CD4-positive, alpha-beta T cell treated with Interleukin-4 for 1 hour (primary cell): ENCODE results near the gene SPC25.
A peak's percentile ranks its signal among the peaks of the same experiment; 100 is the strongest.
"Not testable (repeated sequence)": the region's sequence is repeated elsewhere in the genome, so short reads cannot be mapped to it uniquely, and the experiment has no call there.

Experiments
- DNase-seq, 2 donors: peaks; one replicate each; pipeline ENCODE4 v3.0.0-alpha.2; 2020 to 2022

The SPC25 gene

GRCh38 chr2:168890006-168890782 is at the start of gene SPC25:
SPC25 (minus strand) TSS chr2:168890430; CDS start chr2:168889519, 911 bp downstream.
- peak; percentile 89 to 93 for DNase-seq

GRCh38 chr2:168939918-168940317 is 49.7 kb upstream of the SPC25 start:
- no peak for DNase-seq

GRCh38 chr2:168939061-168939460 is 48.8 kb upstream of the SPC25 start:
- no peak for DNase-seq

- no peak for DNase-seq
Observed at GRCh38 chr2:168935810-168936581, 45.8 kb upstream of the SPC25 start.

GRCh38 chr2:168934826-168935225 is 44.6 kb upstream of the SPC25 start:
- no peak for DNase-seq

DNA sequence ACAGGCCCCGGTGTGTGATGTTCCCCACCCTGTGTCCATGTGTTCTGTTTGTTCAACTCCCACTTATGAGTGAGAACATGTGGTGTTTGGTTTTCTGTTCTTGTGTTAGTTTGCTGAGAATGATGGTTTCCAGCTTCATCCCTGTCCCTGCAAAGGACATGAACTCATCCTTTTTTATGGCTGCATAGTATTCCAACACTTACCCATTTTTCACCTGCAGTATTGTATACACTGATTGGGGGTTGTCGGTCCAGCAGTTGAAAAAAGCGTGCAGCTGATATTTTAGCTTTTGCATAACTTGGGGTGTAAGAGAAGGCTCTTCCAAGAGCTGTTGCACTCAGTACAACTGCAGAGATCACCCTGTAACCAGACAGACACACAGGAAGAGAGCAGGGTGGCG is 41.9 kb upstream of the SPC25 start:
- DNase-seq, result not testable (repeated sequence)

DNA sequence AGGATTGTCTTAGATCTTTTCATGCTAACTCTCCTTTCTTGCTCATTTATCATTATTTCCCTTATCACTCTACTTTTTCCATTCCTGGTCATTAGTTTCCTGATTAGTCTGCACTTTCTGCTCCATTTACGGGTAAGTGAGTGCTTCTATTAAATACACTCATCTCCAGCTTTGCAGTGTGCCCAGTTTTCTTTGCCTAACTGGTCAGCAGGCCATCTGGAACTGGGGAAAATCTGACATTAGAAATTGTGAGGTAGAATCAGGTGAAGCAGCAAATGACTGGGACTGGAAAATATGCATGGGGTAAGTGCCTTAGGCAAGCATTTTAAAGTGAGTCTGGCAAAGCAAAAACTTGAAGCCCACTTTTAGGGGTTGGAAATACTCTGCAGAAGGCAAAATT is 40.0 kb upstream of the SPC25 start:
- DNase-seq, result no peak

GRCh38 chr2:168929031-168929430 is 38.8 kb upstream of the SPC25 start:
- no peak for DNase-seq

- DNase-seq, result no peak
Observed at GRCh38 chr2:168928113-168928831, 38.0 kb upstream of the SPC25 start.

DNA sequence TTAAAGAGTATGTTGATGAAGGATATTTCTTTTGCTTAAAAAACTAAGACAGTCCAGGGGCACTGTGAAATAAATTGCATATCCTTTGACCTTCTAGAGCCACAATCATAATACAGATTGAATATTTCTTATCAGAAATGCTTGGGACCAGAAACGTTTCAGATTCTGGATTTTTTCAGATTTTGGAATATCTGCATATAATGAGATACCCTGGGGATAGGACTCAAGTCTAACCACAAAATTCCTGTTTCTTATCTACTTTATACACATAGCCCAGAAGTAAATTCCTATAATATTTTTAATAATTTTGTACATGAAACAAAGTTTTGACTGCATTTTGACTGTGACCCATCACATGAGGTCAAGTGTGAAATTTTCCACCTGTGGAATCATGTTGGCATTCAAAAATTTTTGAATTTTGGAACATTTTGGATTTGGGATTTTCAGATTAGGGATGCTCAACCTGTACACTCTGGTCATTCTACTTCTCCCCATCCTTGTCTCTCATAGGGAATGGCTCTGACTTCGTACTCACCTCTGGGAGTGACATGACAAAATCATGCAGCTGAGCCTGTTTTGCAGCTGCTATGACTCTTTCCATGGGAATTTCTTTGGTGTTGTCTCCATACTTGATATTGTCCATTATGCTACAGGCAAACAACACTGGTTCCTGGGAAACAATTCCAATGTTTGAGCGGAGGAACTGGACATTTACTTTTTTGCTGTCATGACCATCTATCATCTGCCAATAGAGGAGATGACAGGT is 36.6 kb upstream of the SPC25 start:
- no peak for DNase-seq

- DNase-seq, result peak in 1 of 2 donors; percentile 57
Observed at GRCh38 chr2:168920504-168921157, 30.4 kb upstream of the SPC25 start.

DNA sequence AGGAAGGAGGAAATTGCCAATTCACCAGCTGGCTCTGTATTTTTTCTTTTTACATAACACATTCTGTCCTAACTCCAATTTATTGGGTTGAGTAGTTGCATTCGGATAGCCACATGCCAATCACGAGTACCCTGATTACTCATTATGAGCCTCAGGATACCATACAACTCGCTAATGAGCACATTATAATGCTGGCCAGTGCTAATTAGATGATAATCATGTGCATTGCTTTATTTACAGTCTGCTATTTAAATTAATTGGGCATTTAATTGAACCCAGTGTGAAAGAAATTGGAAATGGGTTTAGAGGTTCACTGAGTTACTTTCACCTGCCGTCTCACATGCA is 26.1 kb upstream of the SPC25 start:
- no peak for DNase-seq

- no peak for DNase-seq
Observed at GRCh38 chr2:168915441-168916330, 25.5 kb upstream of the SPC25 start.

- no peak for DNase-seq
Observed at GRCh38 chr2:168913495-168913894, 23.3 kb upstream of the SPC25 start.

DNA sequence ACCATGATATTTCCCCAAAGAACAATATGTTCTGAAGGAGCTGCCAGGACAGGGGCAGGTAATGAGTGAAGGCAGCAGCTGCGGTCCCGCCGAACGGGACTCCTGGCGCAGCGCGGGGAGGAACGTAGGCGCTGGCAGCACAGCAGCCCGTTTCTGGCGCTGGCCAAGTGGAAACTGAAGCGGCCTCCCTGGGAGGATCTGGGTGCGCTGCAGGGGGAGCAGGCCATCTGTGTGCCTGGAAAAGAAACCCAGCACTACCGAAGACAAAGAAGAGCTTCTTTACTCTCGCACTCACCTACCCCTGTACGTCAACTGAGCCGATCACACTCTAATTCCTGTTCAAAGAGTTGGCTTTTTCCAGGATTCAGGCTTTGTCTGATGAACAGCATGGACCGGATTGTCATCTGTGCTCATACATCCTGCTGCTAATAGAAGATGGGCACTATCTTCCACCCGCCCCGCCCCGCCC is 22.7 kb upstream of the SPC25 start:
- DNase-seq, result no peak

DNA sequence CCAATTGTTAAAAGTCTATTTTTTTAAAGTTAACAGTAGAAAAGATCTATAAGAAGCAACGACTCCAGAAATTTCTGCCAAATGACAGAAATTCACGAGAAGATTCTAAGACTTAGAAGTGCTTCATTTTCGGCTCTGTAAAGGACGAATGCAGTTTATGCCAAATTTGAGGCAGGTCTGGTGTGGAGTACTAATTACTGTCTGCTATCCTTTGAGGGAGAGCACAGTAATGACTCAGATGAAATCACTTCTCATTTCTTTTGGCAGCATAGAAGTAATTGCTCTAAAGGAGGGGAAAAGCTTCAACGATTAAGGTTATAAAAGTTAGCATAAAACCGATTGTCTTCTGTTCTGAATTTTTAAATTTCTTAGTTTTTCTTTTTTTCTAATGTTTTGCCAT is 22.2 kb upstream of the SPC25 start:
- DNase-seq, result no peak

GRCh38 chr2:168910330-168910729 is 20.1 kb upstream of the SPC25 start:
- no peak for DNase-seq

DNA sequence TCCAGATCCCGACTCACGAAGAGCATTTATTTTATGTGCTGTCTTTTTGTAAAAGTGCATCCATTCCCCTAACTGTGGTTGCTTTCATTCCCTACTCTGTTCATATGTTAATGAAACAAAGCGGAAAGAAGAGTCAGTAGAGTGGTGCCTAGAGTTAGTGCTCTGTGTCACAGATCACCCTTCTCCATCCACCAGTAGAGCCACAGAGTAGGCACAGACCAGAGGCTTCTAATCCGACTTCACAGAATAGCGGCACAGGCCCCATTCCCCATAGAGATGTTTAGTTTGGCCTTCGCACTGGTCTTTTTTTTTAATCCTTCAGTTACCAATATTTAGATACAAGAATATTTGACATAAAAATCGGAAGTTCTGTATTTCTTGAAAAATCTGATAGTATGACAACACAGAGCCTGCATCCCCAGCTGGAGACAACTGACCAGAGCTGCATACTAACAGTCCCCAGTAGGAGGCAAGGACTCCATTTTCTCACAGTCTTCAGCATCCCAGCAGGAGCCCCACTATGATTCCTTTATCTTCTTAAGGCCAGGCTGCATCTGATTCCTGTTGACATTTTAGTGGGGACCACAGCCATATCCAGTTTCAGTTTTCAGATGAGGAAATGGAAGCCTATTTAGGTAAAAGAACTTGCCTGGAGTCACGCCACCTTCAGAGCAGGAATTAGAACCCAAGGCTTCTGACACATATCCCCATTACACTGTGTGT is 17.9 kb upstream of the SPC25 start:
- no peak for DNase-seq

GRCh38 chr2:168904358-168904757 is 14.1 kb upstream of the SPC25 start:
- DNase-seq, result no peak

DNA sequence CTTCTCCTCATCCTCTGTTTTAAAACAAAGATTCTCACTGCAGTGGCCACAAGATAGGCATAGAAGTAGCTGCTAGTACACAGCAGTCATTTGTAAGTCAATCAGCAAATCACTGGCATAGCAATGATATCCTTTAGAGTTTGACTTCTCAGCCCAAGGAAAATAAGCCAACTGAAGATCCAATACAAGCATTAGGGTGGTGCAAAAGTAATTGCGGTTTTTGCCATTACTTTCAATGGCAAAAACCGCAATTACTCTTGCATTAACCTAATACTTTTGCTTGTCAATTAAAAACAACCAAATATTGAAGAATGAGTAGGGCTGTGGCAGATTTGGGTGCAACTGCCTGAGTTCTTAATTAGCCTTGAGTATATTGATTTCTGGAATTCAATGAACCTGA is 13.7 kb upstream of the SPC25 start:
- no peak for DNase-seq
